ENCODE results near the gene PEAK1. TPM values are rescaled to one million over a fixed set of nuclear protein-coding genes. Genes with fewer than 3 reads are reported as not detected.

The PEAK1 gene
- total RNA-seq, 1 donor from 2014 or later: 289 TPM

DNA sequence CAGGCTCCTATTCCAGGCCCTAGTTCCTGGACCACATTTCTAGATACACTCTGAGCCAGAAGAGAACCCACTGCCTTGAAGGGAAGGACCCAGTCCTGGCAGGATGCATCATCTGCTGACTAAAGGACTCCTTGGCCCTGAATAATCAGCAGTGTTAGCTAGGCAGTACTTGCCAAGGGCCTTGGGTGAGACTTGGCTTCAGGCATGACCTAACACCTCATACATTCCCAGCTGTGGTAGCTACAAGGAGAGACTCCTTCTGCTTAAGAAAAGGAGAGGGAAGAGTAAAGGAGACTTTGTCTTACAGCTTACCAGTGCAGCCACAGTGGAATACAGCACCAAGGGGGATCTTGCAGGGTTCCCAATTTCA is 26.4 kb downstream of the PEAK1 start:
- TF ChIP-seq, protein P1, sequence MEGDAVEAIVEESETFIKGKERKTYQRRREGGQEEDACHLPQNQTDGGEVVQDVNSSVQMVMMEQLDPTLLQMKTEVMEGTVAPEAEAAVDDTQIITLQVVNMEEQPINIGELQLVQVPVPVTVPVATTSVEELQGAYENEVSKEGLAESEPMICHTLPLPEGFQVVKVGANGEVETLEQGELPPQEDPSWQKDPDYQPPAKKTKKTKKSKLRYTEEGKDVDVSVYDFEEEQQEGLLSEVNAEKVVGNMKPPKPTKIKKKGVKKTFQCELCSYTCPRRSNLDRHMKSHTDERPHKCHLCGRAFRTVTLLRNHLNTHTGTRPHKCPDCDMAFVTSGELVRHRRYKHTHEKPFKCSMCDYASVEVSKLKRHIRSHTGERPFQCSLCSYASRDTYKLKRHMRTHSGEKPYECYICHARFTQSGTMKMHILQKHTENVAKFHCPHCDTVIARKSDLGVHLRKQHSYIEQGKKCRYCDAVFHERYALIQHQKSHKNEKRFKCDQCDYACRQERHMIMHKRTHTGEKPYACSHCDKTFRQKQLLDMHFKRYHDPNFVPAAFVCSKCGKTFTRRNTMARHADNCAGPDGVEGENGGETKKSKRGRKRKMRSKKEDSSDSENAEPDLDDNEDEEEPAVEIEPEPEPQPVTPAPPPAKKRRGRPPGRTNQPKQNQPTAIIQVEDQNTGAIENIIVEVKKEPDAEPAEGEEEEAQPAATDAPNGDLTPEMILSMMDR (IDR thresholded peaks at IDR 0.05; ENCODE audit: unreplicated experiment): no peak
- peaks cover 4% of the 10 kb centered on the region for H3K27me3 Mint-ChIP-seq (ENCODE audit: unreplicated experiment)
- no peak for DNase-seq (ENCODE audit: low spot score)
- no peak overlapping the region for H3K4me3 Mint-ChIP-seq (ENCODE audit: unreplicated experiment)
- peaks cover 38% of the 10 kb centered on the region for H3K4me1 Mint-ChIP-seq (ENCODE audit: unreplicated experiment)
- H3K9me3 Mint-ChIP-seq (ENCODE audit: unreplicated experiment): no peaks in the 10 kb centered on the region
- H3K36me3 Mint-ChIP-seq (ENCODE audit: low read depth, unreplicated experiment): peaks cover 9% of the 10 kb centered on the region
- no peak overlapping the region for H3K27ac Mint-ChIP-seq (ENCODE audit: unreplicated experiment)

GRCh38 chr15:77392762-77393470 is 27.0 kb downstream of the PEAK1 start:
- Mint-ChIP-seq H3K4me1 (ENCODE audit: unreplicated experiment) (peaks cover 38% of the 10 kb centered on the region), H3K36me3 (ENCODE audit: low read depth, unreplicated experiment) (peaks cover 4% of the 10 kb centered on the region)
- TF ChIP-seq, protein P1 (IDR thresholded peaks at IDR 0.05; ENCODE audit: unreplicated experiment): no peak

DNA sequence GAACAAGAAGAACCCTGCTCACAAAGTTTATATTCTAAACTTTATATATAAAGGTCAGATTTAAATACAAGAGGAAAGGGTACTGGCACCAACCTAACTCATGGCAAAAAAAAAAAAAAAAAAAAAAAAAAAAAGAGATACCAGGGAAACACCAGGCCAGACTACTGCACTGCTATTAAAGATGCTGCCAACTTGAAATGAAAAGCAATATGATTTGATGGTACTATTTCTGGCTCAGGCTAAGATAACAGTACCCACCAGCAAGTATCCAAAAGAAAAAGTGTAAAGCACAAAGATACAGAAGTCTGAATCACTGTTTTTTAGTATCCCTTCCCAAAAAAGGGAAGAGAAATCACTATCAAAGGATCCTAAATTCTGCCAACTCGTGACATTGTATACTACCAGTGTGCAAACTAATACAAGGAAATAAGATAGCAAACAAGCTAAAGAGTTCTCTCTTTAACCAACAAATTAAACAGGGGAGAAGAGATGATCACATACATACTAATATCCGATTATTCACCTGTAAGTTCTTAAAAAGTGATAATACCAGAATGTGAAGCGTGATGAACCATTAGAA is 28.4 kb downstream of the PEAK1 start:
- H3K9me3 Mint-ChIP-seq (ENCODE audit: unreplicated experiment): no peaks in the 10 kb centered on the region
- no peak overlapping the region for H3K4me3 Mint-ChIP-seq (ENCODE audit: unreplicated experiment)
- H3K36me3 Mint-ChIP-seq (ENCODE audit: low read depth, unreplicated experiment): peaks cover 4% of the 10 kb centered on the region
- peaks cover 45% of the 10 kb centered on the region for H3K4me1 Mint-ChIP-seq (ENCODE audit: unreplicated experiment)
- no peak for DNase-seq (ENCODE audit: low spot score)
- H3K27me3 Mint-ChIP-seq (ENCODE audit: unreplicated experiment): peaks cover 4% of the 10 kb centered on the region
- H3K27ac Mint-ChIP-seq (ENCODE audit: unreplicated experiment): no peak overlapping the region
- TF ChIP-seq, protein P1 (IDR thresholded peaks at IDR 0.05; ENCODE audit: unreplicated experiment): no peak

More at GRCh38 chr15:77392762-77393470, 27.0 kb downstream of the PEAK1 start:
- no peak for DNase-seq (ENCODE audit: low spot score)
- H3K9me3 Mint-ChIP-seq (ENCODE audit: unreplicated experiment): no peaks in the 10 kb centered on the region
- no peak overlapping the region for H3K4me3 Mint-ChIP-seq (ENCODE audit: unreplicated experiment)
- no peak overlapping the region for H3K27ac Mint-ChIP-seq (ENCODE audit: unreplicated experiment)
- peaks cover 4% of the 10 kb centered on the region for H3K27me3 Mint-ChIP-seq (ENCODE audit: unreplicated experiment)

GRCh38 chr15:77387365-77388105 is 32.4 kb downstream of the PEAK1 start:
- no peak overlapping the region for H3K4me3 Mint-ChIP-seq (ENCODE audit: unreplicated experiment)
- H3K27ac Mint-ChIP-seq (ENCODE audit: unreplicated experiment): no peak overlapping the region
- peaks cover under 1% of the 10 kb centered on the region for H3K27me3 Mint-ChIP-seq (ENCODE audit: unreplicated experiment)
- peaks cover 1% of the 10 kb centered on the region for H3K36me3 Mint-ChIP-seq (ENCODE audit: low read depth, unreplicated experiment)
- H3K4me1 Mint-ChIP-seq (ENCODE audit: unreplicated experiment): peaks cover 33% of the 10 kb centered on the region
- TF ChIP-seq, protein P1 (IDR thresholded peaks at IDR 0.05; ENCODE audit: unreplicated experiment): no peak
- no peak for DNase-seq (ENCODE audit: low spot score)
- no peaks in the 10 kb centered on the region for H3K9me3 Mint-ChIP-seq (ENCODE audit: unreplicated experiment)
